Naive thymus-derived CD8-positive, alpha-beta T cell (primary cell): ENCODE results near the gene EXOC4. TPM values are rescaled to one million over a fixed set of nuclear protein-coding genes. Genes with fewer than 3 reads are reported as not detected.

ENCODE experiments used
- ATAC-seq, 2 donors: fragments of 150-1000 bp; cut with Tn5 transposase in 1 of 2; sonication (Bioruptor Pico), chemical (Tn5 transposase) in 1 of 2; 1 replicate in 1 of 2; 2 replicates in 1 of 2; pipeline ENCODE4 v1.10.0; 2021; ENCODE audit warnings: mild to moderate bottlenecking in 2 of 2, moderate library complexity in 2 of 2
- POLR2A ChIA-PET: fragments of 350-600 bp; sonication (Branson Sonifier 250); formaldehyde crosslinking; loops from one replicate; lab custom pipeline; 2021; ENCODE audit warnings: antibody characterized with exemption; lab: Charles Lee
- DNase-seq, 10 donors: peaks; one replicate each; pipeline versions ENCODE4 v3.0.0 to v3.0.0-alpha.2; 2020 to 2022
- H3K27ac Mint-ChIP-seq, 10 donors: one replicate each; pipeline ENCODE4 v1.8.0; 2020 to 2022; ENCODE audit warnings: mild to moderate bottlenecking in 10 of 10, mixed read lengths in 10 of 10, moderate library complexity in 4 of 10, inconsistent platforms in 1 of 10
- H3K27me3 Mint-ChIP-seq, 5 donors: one replicate each; pipeline ENCODE4 v1.8.0; 2021 to 2022; ENCODE audit warnings: mixed read lengths in 5 of 5
- H3K36me3 Mint-ChIP-seq, 3 donors: one replicate each; pipeline ENCODE4 v1.8.0; 2020 to 2022; ENCODE audit warnings: mixed read lengths in 3 of 3, mild to moderate bottlenecking in 2 of 3, inconsistent platforms in 1 of 3
- H3K4me1 Mint-ChIP-seq, 4 donors: one replicate each; pipeline ENCODE4 v1.8.0; 2021 to 2022; ENCODE audit warnings: mixed read lengths in 4 of 4
- H3K4me3 Mint-ChIP-seq, 10 donors: one replicate each; pipeline ENCODE4 v1.8.0; 2020 to 2022; ENCODE audit warnings: mild to moderate bottlenecking in 10 of 10, mixed read lengths in 10 of 10, moderate library complexity in 6 of 10, inconsistent platforms in 1 of 10
- H3K9me3 Mint-ChIP-seq, 9 donors: one replicate each; pipeline ENCODE4 v1.8.0; 2020 to 2022; ENCODE audit warnings: mixed read lengths in 9 of 9, mild to moderate bottlenecking in 3 of 9, inconsistent platforms in 1 of 9, moderate library complexity in 1 of 9
- polyA plus RNA-seq, 3 donors: library from polyadenylated mRNA; unstranded; fragments of 300-500 nt; fragmentation: Illumina TruSeq; gene quantifications; one replicate each; pipeline ENCODE4 v1.2.3, GENCODE V29; 2021
- total RNA-seq, 8 experiments: library from RNA in 2 of 8; stranded (reverse) in 2 of 8; gene quantifications; one replicate each; pipeline ENCODE4 v1.2.3 and lab custom pipeline; 2021 to 2026

Gene EXOC4
- total and polyA plus RNA-seq, 5 experiments from 2014 or later: 29.4 to 68.6 (median 42.4) TPM

GRCh38 chr7:133735222-133735621, 482.3 kb downstream of the EXOC4 start:
- Mint-ChIP-seq H3K4me3 (no peak overlapping the region), H3K9me3 (peaks cover 0 to 3% (median 0%) of the 10 kb centered on the region in 9 donors), H3K27ac (no peak overlapping the region), H3K36me3 (peaks cover 0 to 20% (median 4%) of the 10 kb centered on the region in 3 donors), H3K4me1 (peaks cover 0 to 3% (median 0%) of the 10 kb centered on the region in 4 donors), H3K27me3 (no peaks in the 10 kb centered on the region)
- DNase-seq: no peak
- POLR2A ChIA-PET: no interaction called here
- ATAC-seq: no peak

DNA sequence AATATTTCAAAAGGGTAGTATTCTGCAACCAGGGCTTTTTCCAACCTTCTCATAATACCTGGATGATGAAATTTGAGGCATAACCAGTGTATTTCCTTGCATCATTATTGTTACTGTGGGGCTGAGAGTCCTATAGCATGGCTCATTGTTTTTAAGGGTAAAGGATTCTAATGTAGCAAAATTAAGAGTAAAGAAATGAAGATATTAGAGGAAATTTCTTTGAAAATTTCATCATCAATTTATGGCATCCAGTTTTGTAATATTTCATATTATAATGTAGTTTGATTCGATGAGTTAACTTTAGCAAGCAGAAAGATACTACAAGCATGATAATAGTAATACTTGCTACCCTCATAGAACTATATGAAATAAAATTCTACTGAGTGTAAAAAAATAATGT, 486.9 kb downstream of the EXOC4 start:
- no peak overlapping the region for H3K27ac Mint-ChIP-seq
- peaks cover 0 to 3% (median 0%) of the 10 kb centered on the region in 4 donors for H3K4me1 Mint-ChIP-seq
- H3K9me3 Mint-ChIP-seq: no peaks in the 10 kb centered on the region
- no peak for ATAC-seq
- POLR2A ChIA-PET: no interaction called here
- H3K36me3 Mint-ChIP-seq: no peaks in the 10 kb centered on the region
- H3K4me3 Mint-ChIP-seq: no peak overlapping the region
- no peak for DNase-seq
- H3K27me3 Mint-ChIP-seq: no peaks in the 10 kb centered on the region

DNA sequence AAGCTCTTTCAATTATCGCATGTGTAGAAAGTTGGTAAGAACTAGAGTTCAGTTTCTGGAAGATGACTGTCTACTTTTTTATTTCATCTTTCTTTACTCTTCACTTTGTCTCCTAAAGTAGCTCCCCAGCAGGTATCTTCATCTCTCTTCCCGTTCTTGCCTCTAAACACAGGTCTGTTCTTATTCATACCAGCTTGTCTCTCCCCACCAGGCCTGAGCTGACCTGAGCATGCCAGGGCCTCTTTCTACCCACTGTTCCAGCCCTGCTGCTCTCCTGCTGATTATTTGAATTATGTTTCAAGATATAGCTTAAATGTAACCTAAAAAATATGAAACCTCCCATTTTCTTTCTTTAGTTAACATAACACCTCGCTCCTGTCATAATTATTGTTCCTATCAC, 488.2 kb downstream of the EXOC4 start:
- H3K27ac Mint-ChIP-seq: peak overlapping the region in 1 of 10 donors; percentile 2

DNA sequence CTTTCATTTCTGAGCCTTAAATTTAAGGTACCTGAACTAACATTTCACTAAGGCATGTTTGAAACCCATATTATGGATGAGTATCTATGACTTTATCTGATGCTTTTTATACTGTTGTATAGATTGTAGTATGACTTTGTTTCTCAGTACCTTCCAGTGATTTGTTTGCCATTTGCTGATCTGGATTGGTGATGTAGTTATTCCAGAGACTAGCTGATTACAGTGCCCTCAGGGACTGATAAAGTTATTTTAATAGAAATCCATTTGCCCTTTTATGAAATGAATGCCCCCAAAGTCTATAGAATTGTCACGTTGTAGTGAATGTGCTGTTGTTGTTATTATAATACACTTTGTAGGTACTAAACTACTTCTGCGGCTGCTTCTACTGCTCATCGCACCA, 488.8 kb downstream of the EXOC4 start:
- Mint-ChIP-seq H3K9me3 (no peaks in the 10 kb centered on the region), H3K4me3 (no peak overlapping the region), H3K27me3 (no peaks in the 10 kb centered on the region), H3K36me3 (no peaks in the 10 kb centered on the region), H3K4me1 (peaks cover 0 to 3% (median 0%) of the 10 kb centered on the region in 4 donors), H3K27ac (no peak overlapping the region)
- ATAC-seq (no peak), DNase-seq (no peak)
- POLR2A ChIA-PET: no interaction called here

More for the DNA sequence above, 488.2 kb downstream of the EXOC4 start:
- Mint-ChIP-seq H3K9me3 (no peaks in the 10 kb centered on the region), H3K27me3 (no peaks in the 10 kb centered on the region), H3K36me3 (no peaks in the 10 kb centered on the region), H3K4me3 (no peak overlapping the region), H3K4me1 (peaks cover 0 to 3% (median 0%) of the 10 kb centered on the region in 4 donors)
- POLR2A ChIA-PET: no interaction called here
- no peak for DNase-seq
- ATAC-seq: no peak

DNA sequence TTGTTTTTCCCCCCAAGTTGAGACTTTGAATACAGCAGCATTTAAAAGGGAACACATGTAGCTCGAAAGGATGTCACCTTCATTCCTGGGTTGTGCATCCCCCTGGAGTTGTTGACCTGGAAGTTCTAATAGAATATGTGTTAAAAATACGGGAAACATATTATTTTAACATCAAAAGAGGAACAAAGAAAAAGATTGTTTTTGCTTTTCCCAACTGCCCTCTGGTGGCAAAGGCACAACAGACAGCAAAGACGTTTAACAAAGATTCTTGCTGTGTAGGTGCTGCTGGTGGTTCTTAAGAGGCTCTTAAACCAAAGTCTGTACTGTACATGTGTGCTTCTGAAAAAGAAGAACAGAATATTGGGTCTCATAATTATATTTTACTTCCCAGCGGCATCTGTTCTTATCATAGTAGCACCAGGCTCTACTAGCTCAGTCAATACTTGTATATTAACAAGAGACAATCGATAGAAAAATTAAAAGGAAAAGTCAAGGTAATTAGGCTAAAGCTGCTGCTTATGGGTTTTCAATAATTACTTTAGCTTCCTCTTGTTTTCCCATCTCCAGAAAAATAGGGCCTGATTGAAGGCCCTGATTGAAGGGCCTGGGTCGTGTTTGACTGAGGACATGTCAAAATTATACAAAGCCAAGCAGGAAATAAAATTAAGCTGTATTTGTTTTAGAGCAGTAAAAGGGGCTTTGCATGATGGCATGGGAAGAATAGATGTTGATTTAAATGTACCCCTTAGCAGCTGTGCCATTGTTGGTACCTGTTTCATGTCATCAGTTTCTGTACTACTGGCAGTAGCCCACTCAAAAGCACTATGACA, 490.0 kb downstream of the EXOC4 start:
- no peak for ATAC-seq
- Mint-ChIP-seq H3K4me1 (no peaks in the 10 kb centered on the region), H3K9me3 (no peaks in the 10 kb centered on the region), H3K4me3 (no peak overlapping the region), H3K27ac (no peak overlapping the region), H3K36me3 (no peaks in the 10 kb centered on the region), H3K27me3 (no peaks in the 10 kb centered on the region)
- no peak for DNase-seq
- POLR2A ChIA-PET: no interaction called here

DNA sequence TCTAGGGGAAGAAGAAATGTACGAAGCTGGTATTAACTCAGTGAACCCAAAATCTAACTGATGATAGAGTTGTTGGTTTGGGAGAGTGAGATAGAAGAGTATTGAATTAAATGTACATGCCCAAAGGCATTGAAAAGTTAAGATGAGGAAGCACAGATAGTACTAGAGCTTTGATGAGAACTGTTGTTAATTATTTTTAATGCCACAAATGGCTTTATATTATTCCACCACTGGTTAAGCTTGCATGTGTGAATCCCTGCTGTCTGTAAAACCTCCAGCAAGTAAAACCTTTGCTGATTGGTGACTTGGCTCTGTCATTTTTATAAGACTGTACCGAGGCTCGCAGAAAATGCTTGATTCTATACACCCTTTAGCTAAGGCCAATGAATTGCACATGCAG, 491.6 kb downstream of the EXOC4 start:
- Mint-ChIP-seq H3K27ac (no peak overlapping the region), H3K27me3 (no peaks in the 10 kb centered on the region)

DNA sequence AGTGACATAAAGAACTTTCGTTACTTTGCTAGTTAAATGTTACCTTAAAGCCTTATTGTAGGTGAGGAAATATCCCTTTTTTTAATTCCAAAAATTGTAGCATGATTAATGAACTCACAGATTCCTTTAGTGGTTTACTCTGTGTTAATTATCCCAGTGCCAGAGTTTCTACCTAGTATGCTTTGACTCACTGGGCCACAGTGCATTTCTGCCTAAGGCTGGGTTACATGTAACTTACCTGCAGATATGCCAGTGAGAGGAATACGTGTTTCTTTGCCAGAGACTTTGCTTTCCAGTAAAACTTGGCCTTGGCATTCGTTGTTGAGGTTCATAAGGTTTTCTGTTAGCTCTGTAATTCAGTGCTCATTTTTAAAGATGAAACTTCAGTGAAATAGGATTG, 493.4 kb downstream of the EXOC4 start:
- POLR2A ChIA-PET: no interaction called here
- Mint-ChIP-seq H3K36me3 (no peaks in the 10 kb centered on the region), H3K4me3 (no peak overlapping the region), H3K27me3 (no peaks in the 10 kb centered on the region), H3K4me1 (no peaks in the 10 kb centered on the region), H3K27ac (no peak overlapping the region), H3K9me3 (no peaks in the 10 kb centered on the region)
- ATAC-seq: no peak
- DNase-seq: no peak

More for the DNA sequence above, 491.6 kb downstream of the EXOC4 start:
- DNase-seq (no peak), ATAC-seq (no peak)
- no peaks in the 10 kb centered on the region for H3K4me1 Mint-ChIP-seq
- POLR2A ChIA-PET: no interaction called here
- no peak overlapping the region for H3K4me3 Mint-ChIP-seq
- no peaks in the 10 kb centered on the region for H3K36me3 Mint-ChIP-seq
- H3K9me3 Mint-ChIP-seq: no peaks in the 10 kb centered on the region

- ATAC-seq: no peak
- Mint-ChIP-seq H3K9me3 (no peaks in the 10 kb centered on the region), H3K4me3 (no peak overlapping the region), H3K27ac (no peak overlapping the region), H3K36me3 (no peaks in the 10 kb centered on the region), H3K27me3 (no peaks in the 10 kb centered on the region), H3K4me1 (peaks cover 0 to 2% (median 0%) of the 10 kb centered on the region in 4 donors)
- POLR2A ChIA-PET: no interaction called here
- no peak for DNase-seq
Observed at GRCh38 chr7:133746847-133747246, 494.0 kb downstream of the EXOC4 start.

DNA sequence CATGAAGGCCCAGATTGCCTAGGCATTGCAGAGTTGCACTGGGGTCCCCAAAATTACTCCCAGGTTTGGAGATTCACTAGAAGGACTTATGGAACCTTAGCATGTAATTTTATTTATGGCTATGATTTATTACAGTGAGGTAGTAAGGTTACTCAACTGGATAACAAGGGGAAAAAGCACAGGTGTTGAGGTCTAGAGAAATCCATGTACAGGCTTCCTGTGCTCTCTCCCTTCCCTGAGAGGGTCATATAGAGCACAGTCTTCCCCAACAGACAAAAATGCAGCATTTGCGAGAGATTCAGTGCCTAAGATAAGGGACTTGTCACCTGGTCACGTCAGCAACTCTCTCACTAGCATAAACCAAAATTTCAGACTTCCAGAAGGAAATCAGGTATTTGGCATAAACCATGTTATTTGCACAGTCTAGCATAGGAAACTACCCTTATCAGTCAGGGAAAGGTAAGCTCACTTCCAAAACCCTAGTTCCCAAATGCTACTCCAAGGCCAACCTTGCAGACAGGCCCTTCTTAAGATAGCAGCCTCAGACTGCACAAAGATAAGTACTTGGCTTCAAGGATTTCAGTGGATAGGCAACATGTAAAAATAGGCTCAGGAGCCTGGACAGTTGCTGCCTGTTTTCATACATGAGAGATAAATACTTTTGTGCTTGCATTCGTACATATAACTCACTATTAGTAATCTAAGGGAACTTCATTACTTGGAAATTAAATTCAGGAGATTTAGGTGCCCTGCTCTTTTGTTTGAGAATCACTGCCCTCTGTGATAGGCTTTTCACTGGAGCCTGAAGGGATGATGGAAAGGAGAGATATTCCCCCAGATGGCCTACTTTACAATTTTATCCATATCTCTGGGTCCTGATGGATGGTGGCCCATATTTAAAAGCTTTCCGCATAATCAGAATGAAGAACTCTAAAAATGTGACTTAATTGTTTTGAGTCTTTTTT, 495.8 kb downstream of the EXOC4 start:
- ATAC-seq: no peak
- no peaks in the 10 kb centered on the region for H3K9me3 Mint-ChIP-seq
- H3K4me1 Mint-ChIP-seq: peaks cover 0 to 2% (median 2%) of the 10 kb centered on the region in 4 donors
- H3K27me3 Mint-ChIP-seq: no peaks in the 10 kb centered on the region
- no peak overlapping the region for H3K27ac Mint-ChIP-seq
- peaks cover 0 to 3% (median 0%) of the 10 kb centered on the region in 3 donors for H3K36me3 Mint-ChIP-seq
- POLR2A ChIA-PET: no interaction called here
- H3K4me3 Mint-ChIP-seq: no peak overlapping the region
- DNase-seq: no peak

DNA sequence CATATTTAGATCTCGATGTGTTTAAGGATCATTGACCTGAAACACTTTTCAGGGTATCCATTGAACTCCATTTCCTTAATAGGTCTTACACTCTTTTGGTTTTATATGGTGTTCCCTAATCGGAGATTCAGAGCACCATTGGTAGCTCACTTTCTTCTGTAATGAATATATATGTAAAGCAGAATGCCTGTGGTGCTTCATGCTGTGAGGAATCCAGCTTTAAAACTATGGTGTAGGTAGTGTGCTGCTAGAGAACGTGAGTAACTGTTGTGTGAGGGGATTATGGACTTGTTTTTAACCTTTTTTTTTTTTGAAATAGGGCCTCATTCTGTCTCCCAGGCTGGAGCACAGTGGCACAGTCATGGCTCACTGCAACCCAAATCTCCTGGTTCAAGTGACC, 497.4 kb downstream of the EXOC4 start:
- Mint-ChIP-seq H3K36me3 (peaks cover 0 to 3% (median 0%) of the 10 kb centered on the region in 3 donors), H3K4me3 (no peak overlapping the region), H3K9me3 (no peaks in the 10 kb centered on the region), H3K27ac (no peak overlapping the region), H3K4me1 (peaks cover 0 to 2% (median 2%) of the 10 kb centered on the region in 4 donors), H3K27me3 (no peaks in the 10 kb centered on the region)
- ATAC-seq: no peak
- DNase-seq: no peak
- POLR2A ChIA-PET: no interaction called here

- no peak for ATAC-seq
- Mint-ChIP-seq H3K27me3 (no peaks in the 10 kb centered on the region), H3K36me3 (peaks cover 0 to 5% (median 0%) of the 10 kb centered on the region in 3 donors), H3K4me3 (no peak overlapping the region), H3K27ac (no peak overlapping the region), H3K9me3 (no peaks in the 10 kb centered on the region), H3K4me1 (peaks cover 0 to 2% (median 2%) of the 10 kb centered on the region in 4 donors)
- DNase-seq: no peak
- POLR2A ChIA-PET: no interaction called here
Observed at GRCh38 chr7:133751079-133751478, 498.2 kb downstream of the EXOC4 start.

DNA sequence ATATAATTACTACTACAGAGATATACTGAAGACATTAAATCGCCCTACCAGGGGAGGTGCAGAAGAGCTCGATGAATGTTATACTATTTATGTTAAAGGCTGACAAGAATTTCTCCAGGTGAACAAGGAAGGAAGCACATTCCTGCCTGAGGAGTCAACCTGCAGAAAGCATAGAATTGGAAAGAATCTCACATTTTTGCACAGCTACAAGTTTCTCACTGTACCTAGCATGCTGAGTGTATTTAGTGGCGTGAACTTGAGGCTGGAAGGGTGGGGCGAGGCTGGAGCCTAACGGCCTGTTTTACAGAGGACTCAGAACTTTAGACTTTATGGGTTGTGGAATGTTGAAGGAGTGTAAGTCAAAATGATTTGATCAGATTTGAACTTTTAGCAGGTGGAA, 500.6 kb downstream of the EXOC4 start:
- ATAC-seq (no peak), DNase-seq (no peak)
- peaks cover 0 to 5% (median 0%) of the 10 kb centered on the region in 3 donors for H3K36me3 Mint-ChIP-seq
- peaks cover 0 to 2% (median 2%) of the 10 kb centered on the region in 4 donors for H3K4me1 Mint-ChIP-seq
- no peaks in the 10 kb centered on the region for H3K27me3 Mint-ChIP-seq
- H3K4me3 Mint-ChIP-seq: no peak overlapping the region
- no peaks in the 10 kb centered on the region for H3K9me3 Mint-ChIP-seq
- POLR2A ChIA-PET: no interaction called here
- no peak overlapping the region for H3K27ac Mint-ChIP-seq

- no peak overlapping the region for H3K27ac Mint-ChIP-seq
- ATAC-seq: no peak
- H3K9me3 Mint-ChIP-seq: no peaks in the 10 kb centered on the region
- peaks cover 0 to 2% (median 2%) of the 10 kb centered on the region in 4 donors for H3K4me1 Mint-ChIP-seq
- no peak overlapping the region for H3K4me3 Mint-ChIP-seq
- H3K27me3 Mint-ChIP-seq: no peaks in the 10 kb centered on the region
- DNase-seq: no peak
- H3K36me3 Mint-ChIP-seq: peaks cover 0 to 5% (median 0%) of the 10 kb centered on the region in 3 donors
- POLR2A ChIA-PET: no interaction called here
Observed at GRCh38 chr7:133754708-133755107, 501.8 kb downstream of the EXOC4 start.
